Heart left ventricle (tissue), 16 donors: ENCODE data around the gene PDE1A. TPM values are rescaled to one million over a fixed set of nuclear protein-coding genes. Genes with fewer than 3 reads are reported as not detected.

ENCODE experiments used
- ATAC-seq, 4 donors: fragments of 200-7000 bp; cut with Tn5 transposase; one replicate each; pipeline ENCODE4 v1.9.1; 2020 to 2022; ENCODE audit warnings: moderate library complexity in 4 of 4, mild to moderate bottlenecking in 3 of 4, moderate number of reproducible peaks in 1 of 4
- DNase-seq, 5 donors: peaks; one replicate each; pipeline ENCODE4 v3.0.0-alpha.2; 2020
- H3K27ac ChIP-seq, 12 donors: fragments of 200-600 bp; sonication (generic) in 4 of 12; one replicate each; pipeline versions ENCODE4 v1.5.0 to v1.8.0; 2016 to 2022; ENCODE audit warnings: mild to moderate bottlenecking in 2 of 12
- H3K27me3 ChIP-seq, 9 donors: fragments of 200-600 bp; sonication (generic) in 2 of 9; one replicate each; pipeline versions ENCODE4 v1.5.1 to v1.8.0; 2016 to 2022; ENCODE audit warnings: mild to moderate bottlenecking in 3 of 9
- H3K36me3 ChIP-seq, 9 donors: fragments of 200-600 bp; sonication (generic) in 2 of 9; one replicate each; pipeline versions ENCODE4 v1.5.0 to v1.8.0; 2018 to 2022; ENCODE audit warnings: mild to moderate bottlenecking in 2 of 9
- H3K4me1 ChIP-seq, 12 donors: fragments of 200-600 bp; sonication (generic) in 4 of 12; one replicate each; pipeline versions ENCODE4 v1.5.0 to v1.8.0; 2016 to 2022; ENCODE audit warnings: mild to moderate bottlenecking in 3 of 12
- H3K4me3 ChIP-seq, 12 donors: fragments of 200-600 bp; sonication (generic) in 4 of 12; one replicate each; pipeline versions ENCODE4 v1.5.0 to v1.8.0; 2017 to 2022; ENCODE audit warnings: mild to moderate bottlenecking in 9 of 12, moderate library complexity in 4 of 12
- H3K9me3 ChIP-seq, 12 donors: fragments of 200-600 bp; sonication (generic) in 4 of 12; one replicate each; pipeline versions ENCODE4 v1.5.0 to v1.8.0; 2016 to 2022; ENCODE audit warnings: mild to moderate bottlenecking in 1 of 12
- POLR2A ChIP-seq, 2 donors: fragments of 450-650 bp; IDR thresholded peaks; one replicate each; pipeline ENCODE4 v1.6.1; 2017; ENCODE audit warnings: antibody characterized with exemption in 2 of 2, mild to moderate bottlenecking in 2 of 2, moderate library complexity in 2 of 2
- WGBS, 4 donors: extraction: QIAGEN DNeasy Blood & Tissue Kit in 2 of 4; methylation state at CpG; one replicate each; pipeline versions ENCODE4 v1.1.5 to v1.1.7; 2013 to 2018; 5-methylcytosine and 5-hydroxymethylcytosine counted together
- intact Hi-C, 10 donors: fragments of 100-400 bp; cut with DNase I; formaldehyde crosslinking; loops; one replicate each; pipeline versions ENCODE4 v1.11.1 to v1.14.2; 2022
- polyA plus RNA-seq, 2 donors: library from polyadenylated mRNA; stranded (reverse); fragments of 200-250 nt; gene quantifications; one replicate each; pipeline ENCODE4 v1.2.3, GENCODE V29; 2013
- total RNA-seq, 9 donors: library from RNA; depleted of rRNA in 2 of 9; stranded (reverse); fragments of >200 nt in 2 of 9; fragmentation: NEBNext Ultra II Directional in 3 of 9; extraction: Animal tissue kit (Norgen Biotek cat#: 25700) in 3 of 9; gene quantifications; one replicate each; pipeline versions ENCODE4 v1.1.0 to v1.2.4, GENCODE V29; 2016 to 2023
- TF ChIP-seq, protein P1 (sequence below), 12 donors: fragments of 200-600 bp; sonication (generic) in 4 of 12; IDR thresholded peaks; one replicate each; pipeline versions ENCODE4 v1.5.0 to v1.8.0; 2018 to 2022; ENCODE audit warnings: antibody characterized with exemption in 12 of 12, mild to moderate bottlenecking in 5 of 12
- donor health status: ischemic (EF 13 %, LVEDD 7.1; RV severe dilation, severe dysfunction).
- donor health status: healthy with polysubstance abuse.
- donor health status: DM: no; HTN: yes; CAD: no.
- donor health status: DM: no; HTN: no; CAD: no.
- donor health status: ischemic (EF 25% LVEDD 6.9; RV normal size, moderate dysfunction).
- donor health status: ischemic (EF 25% LVEDD 5.7; RV mildly dilated, moderate dysfunction).
- donor health status: healthy.
- donor health status: DM: yes; HTN: yes; CAD: no.
- donor health status: ischemic (EF 35%, LVEDD 5.7; RV mildly dilated, moderate dysfunction).
- donor health status: nonischemic (EF 11% LVEDD 7.7; RV severe dilation, severe dysfunction).
- donor health status: DM: yes; HTN: yes; CAD: no.
- donor health status: PGD.
- donor health status: ischemic (EF 29% LVEDD 5.4; RV normal size, mild dysfunction).
- donor health status: nonischemic (EF 23%, LVEDD 6.1; RV moderate dilation, normal function).

PDE1A gene
- total and polyA plus RNA-seq, 11 donors: 2.5 to 25.5 (median 5.5) TPM

DNA sequence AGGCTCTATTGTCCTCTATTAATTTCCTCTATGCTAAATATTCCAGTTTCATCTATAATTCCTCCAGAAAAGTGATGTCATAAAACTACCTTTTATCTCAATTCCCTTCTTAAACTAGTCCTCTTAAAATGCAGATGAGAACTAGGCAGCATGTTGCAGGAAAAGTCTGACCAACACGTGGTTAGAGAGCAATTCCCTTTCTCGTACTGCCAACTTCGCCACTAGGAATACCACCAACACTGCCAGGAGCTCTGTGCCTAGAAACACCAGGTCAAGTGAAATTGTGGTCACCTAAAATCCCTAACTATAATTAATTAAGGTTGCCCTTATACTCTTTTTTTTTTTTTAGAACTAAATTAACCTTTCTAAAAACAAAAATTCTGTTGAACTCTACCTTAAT is 313.5 kb downstream of the PDE1A start:
- intact Hi-C loops: no loop called here
- H3K4me3 ChIP-seq: no peak overlapping the region
- no peak for DNase-seq
- peak in 2 of 4 donors; percentile 57 to 61 for ATAC-seq
- TF ChIP-seq, protein P1, sequence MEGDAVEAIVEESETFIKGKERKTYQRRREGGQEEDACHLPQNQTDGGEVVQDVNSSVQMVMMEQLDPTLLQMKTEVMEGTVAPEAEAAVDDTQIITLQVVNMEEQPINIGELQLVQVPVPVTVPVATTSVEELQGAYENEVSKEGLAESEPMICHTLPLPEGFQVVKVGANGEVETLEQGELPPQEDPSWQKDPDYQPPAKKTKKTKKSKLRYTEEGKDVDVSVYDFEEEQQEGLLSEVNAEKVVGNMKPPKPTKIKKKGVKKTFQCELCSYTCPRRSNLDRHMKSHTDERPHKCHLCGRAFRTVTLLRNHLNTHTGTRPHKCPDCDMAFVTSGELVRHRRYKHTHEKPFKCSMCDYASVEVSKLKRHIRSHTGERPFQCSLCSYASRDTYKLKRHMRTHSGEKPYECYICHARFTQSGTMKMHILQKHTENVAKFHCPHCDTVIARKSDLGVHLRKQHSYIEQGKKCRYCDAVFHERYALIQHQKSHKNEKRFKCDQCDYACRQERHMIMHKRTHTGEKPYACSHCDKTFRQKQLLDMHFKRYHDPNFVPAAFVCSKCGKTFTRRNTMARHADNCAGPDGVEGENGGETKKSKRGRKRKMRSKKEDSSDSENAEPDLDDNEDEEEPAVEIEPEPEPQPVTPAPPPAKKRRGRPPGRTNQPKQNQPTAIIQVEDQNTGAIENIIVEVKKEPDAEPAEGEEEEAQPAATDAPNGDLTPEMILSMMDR (IDR thresholded peaks at IDR 0.05): no peak
- TF ChIP-seq POLR2A (IDR thresholded peaks at IDR 0.05): no peak
- H3K36me3 ChIP-seq: no peaks in the 10 kb centered on the region
- H3K27ac ChIP-seq: no peak overlapping the region
- WGBS, 4 donors: 43 to 55% (median 49%) methylated on average over 3 of the region's 3 CpGs
- H3K27me3 ChIP-seq: no peaks in the 10 kb centered on the region
- peaks cover 0 to 12% (median 0%) of the 10 kb centered on the region in 12 donors for H3K4me1 ChIP-seq
- no peaks in the 10 kb centered on the region for H3K9me3 ChIP-seq

GRCh38 chr2:182110347-182110746 is 316.5 kb downstream of the PDE1A start:
- H3K36me3 ChIP-seq: no peaks in the 10 kb centered on the region
- no peak overlapping the region for H3K4me3 ChIP-seq
- H3K9me3 ChIP-seq: no peaks in the 10 kb centered on the region
- H3K27me3 ChIP-seq: no peaks in the 10 kb centered on the region
- peak; percentile 59 to 75 (median 73) for ATAC-seq
- peaks cover 0 to 12% (median 0%) of the 10 kb centered on the region in 12 donors for H3K4me1 ChIP-seq
- TF ChIP-seq, protein P1 (IDR thresholded peaks at IDR 0.05): no peak
- TF ChIP-seq POLR2A (IDR thresholded peaks at IDR 0.05): no peak
- intact Hi-C loops: no loop called here
- no peak for DNase-seq
- 80 to 83% (median 82%) methylated on average over 1 of the region's 1 CpG for WGBS, 4 donors
- H3K27ac ChIP-seq: no peak overlapping the region

DNA sequence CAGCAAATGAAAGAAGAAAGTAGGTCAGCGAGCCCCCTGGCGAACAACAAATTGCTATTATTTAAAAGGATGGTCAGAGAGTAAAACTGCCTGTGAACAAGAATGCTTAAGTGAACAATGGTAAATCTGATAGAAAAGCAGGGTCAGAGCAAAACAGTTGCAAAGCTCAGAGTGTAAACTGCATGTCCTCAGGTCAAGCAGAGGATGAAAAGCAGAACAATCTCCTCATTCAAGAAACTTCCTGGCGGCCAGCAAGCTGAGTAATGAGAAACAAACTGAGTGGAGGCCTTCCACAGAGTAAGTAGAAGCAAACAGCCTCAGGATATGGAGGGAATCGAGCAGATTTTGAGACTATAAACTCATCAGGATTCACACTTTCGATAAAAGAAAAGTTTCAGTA is 323.3 kb downstream of the PDE1A start:
- DNase-seq: no peak
- intact Hi-C loops: no loop called here
- no peaks in the 10 kb centered on the region for H3K27me3 ChIP-seq
- no peaks in the 10 kb centered on the region for H3K9me3 ChIP-seq
- no peak for ATAC-seq
- no peak overlapping the region for H3K27ac ChIP-seq
- 72 to 81% (median 75%) methylated on average over 5 of the region's 5 CpGs for WGBS, 4 donors
- H3K4me3 ChIP-seq: no peak overlapping the region
- H3K36me3 ChIP-seq: no peaks in the 10 kb centered on the region
- H3K4me1 ChIP-seq: no peaks in the 10 kb centered on the region
- no peak for TF ChIP-seq POLR2A (IDR thresholded peaks at IDR 0.05)
- TF ChIP-seq, protein P1 (IDR thresholded peaks at IDR 0.05): no peak

DNA sequence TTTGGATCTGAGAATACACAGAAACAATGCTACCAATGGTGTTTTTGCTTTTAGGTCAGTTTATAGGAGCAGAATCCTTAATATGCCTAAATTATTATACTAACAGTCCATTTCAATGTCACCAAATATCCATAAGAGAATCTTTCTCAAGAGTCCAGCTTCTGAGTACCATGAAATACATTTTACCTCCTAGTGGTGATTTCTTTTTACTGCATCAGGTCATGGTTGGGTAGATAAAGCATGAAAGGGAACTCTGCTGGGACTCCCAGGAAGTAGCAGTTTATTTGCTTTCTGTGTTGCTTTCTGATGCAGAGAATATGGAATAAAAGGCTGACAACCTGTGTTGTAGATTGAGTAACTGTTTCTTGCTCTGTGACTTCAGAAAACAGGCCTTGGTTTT is 325.6 kb downstream of the PDE1A start:
- no peak overlapping the region for H3K4me3 ChIP-seq
- intact Hi-C loops: no loop called here
- TF ChIP-seq POLR2A (IDR thresholded peaks at IDR 0.05): no peak
- TF ChIP-seq, protein P1 (IDR thresholded peaks at IDR 0.05): peak in 1 of 12 donors; percentile 20
- H3K27me3 ChIP-seq: no peaks in the 10 kb centered on the region
- DNase-seq (no peak), ATAC-seq (no peak)
- H3K4me1 ChIP-seq: no peaks in the 10 kb centered on the region
- no peaks in the 10 kb centered on the region for H3K36me3 ChIP-seq
- H3K27ac ChIP-seq: no peak overlapping the region
- H3K9me3 ChIP-seq: no peaks in the 10 kb centered on the region
